IMR-90 (cell line): ENCODE results near the gene GTF2I. TPM values are rescaled to one million over a fixed set of nuclear protein-coding genes. Genes with fewer than 3 reads are reported as not detected.

Experiments
- ATAC-seq: fragments of 200-7000 bp; cut with Tn5 transposase; 2 replicates; pipeline ENCODE4 v1.9.1; 2020; ENCODE audit warnings: low read depth, mild to moderate bottlenecking, moderate library complexity
- BruUV-seq: library from RNA; stranded (reverse); fragments of 400-500 nt; replicated peaks from 2 replicates; lab custom pipeline; 2021; lab: Mats Ljungman, UMichigan
- CTCF ChIA-PET: fragments of 300-600 bp; formaldehyde crosslinking; extraction: SDS; loops from one replicate; lab custom pipeline; 2021; ENCODE audit warnings: antibody characterized with exemption; lab: Yijun Ruan, JAX
- POLR2A ChIA-PET: fragments of 300-600 bp; sonication (Branson Sonifier 250); formaldehyde crosslinking; loops from one replicate; lab custom pipeline; 2022; ENCODE audit warnings: antibody characterized with exemption; ENCODE audit not compliant: unreplicated experiment; lab: Charles Lee
- DNase-seq: peaks from one replicate; pipeline ENCODE4 v3.0.0; 2013
- H2AFZ ChIP-seq: replicated peaks from 2 replicates; pipeline ENCODE3; 2013; ENCODE audit warnings: low read length, mild to moderate bottlenecking; ENCODE audit not compliant: poor library complexity
- H2AK5ac ChIP-seq: 2 replicates; pipeline ENCODE4 v1.6.1; 2013; ENCODE audit warnings: low read depth, low read length, inconsistent platforms
- H2AK9ac ChIP-seq: replicated peaks from 2 replicates; pipeline ENCODE3; 2013; ENCODE audit warnings: mild to moderate bottlenecking, low read depth, low read length, moderate library complexity; ENCODE audit not compliant: poor library complexity
- H2BK120ac ChIP-seq: 2 replicates; pipeline ENCODE4 v1.6.1; 2013; ENCODE audit warnings: low read depth, low read length, inconsistent platforms
- H2BK15ac ChIP-seq: 3 replicates; pipeline ENCODE4 v1.6.1; 2013; ENCODE audit warnings: low read depth, low read length, inconsistent platforms
- H2BK20ac ChIP-seq: 2 replicates; pipeline ENCODE4 v1.6.1; 2013; ENCODE audit warnings: low read depth, mild to moderate bottlenecking, inconsistent platforms, low read length, moderate library complexity
- H2BK5ac ChIP-seq: 2 replicates; pipeline ENCODE4 v1.6.1; 2013; ENCODE audit warnings: mild to moderate bottlenecking, low read depth, low read length, inconsistent platforms; ENCODE audit not compliant: poor library complexity, severe bottlenecking
- H3K14ac ChIP-seq: replicated peaks from 2 replicates; pipeline ENCODE4 v1.6.1; 2013; ENCODE audit warnings: low read depth, low read length, inconsistent platforms
- H3K18ac ChIP-seq: 2 replicates; pipeline ENCODE4 v1.6.1; 2013; ENCODE audit warnings: low read depth, low read length, control low read depth
- H3K23ac ChIP-seq: 2 replicates; pipeline ENCODE4 v1.6.1; 2013; ENCODE audit warnings: low read depth, low read length, inconsistent platforms
- H3K27ac ChIP-seq: 2 replicates; pipeline ENCODE4 v1.5.1; 2013; ENCODE audit warnings: mild to moderate bottlenecking, control low read depth, low read length; ENCODE audit not compliant: insufficient read depth
- H3K27me3 ChIP-seq: 2 replicates; pipeline ENCODE4 v1.6.1; 2013; ENCODE audit warnings: low read length; ENCODE audit not compliant: control insufficient read depth, insufficient read depth
- H3K36me3 ChIP-seq: 2 replicates; pipeline ENCODE4 v1.6.1; 2013; ENCODE audit warnings: low read length, mixed read lengths; ENCODE audit not compliant: control insufficient read depth, insufficient read depth
- H3K4ac ChIP-seq: 2 replicates; pipeline ENCODE4 v1.6.1; 2013; ENCODE audit warnings: low read depth, low read length, inconsistent platforms
- H3K4me1 ChIP-seq: 2 replicates; pipeline ENCODE4 v1.6.1; 2013; ENCODE audit warnings: low read length, mixed read lengths; ENCODE audit not compliant: control insufficient read depth, insufficient read depth
- H3K4me2 ChIP-seq: 2 replicates; pipeline ENCODE4 v1.6.1; 2013; ENCODE audit warnings: low read depth, mild to moderate bottlenecking, control low read depth, low read length, moderate library complexity
- H3K4me3 ChIP-seq: 2 replicates; pipeline ENCODE4 v1.5.1; 2013; ENCODE audit warnings: low read depth, mild to moderate bottlenecking, control low read depth, low read length, moderate library complexity; ENCODE audit not compliant: insufficient read depth
- H3K56ac ChIP-seq: 2 replicates; pipeline ENCODE4 v1.6.1; 2013; ENCODE audit warnings: low read length, inconsistent platforms; ENCODE audit not compliant: insufficient read depth; ENCODE audit errors: extremely low read depth
- H3K79me1 ChIP-seq, 2 experiments: 2 replicates each; pipeline ENCODE4 v1.6.1; 2013; ENCODE audit warnings: low read length in 2 of 2, inconsistent platforms in 1 of 2, low read depth in 1 of 2
- H3K9ac ChIP-seq: 2 replicates; pipeline ENCODE4 v1.6.1; 2013; ENCODE audit warnings: low read depth, low read length, control low read depth
- H3K9me1 ChIP-seq: 2 replicates; pipeline ENCODE4 v1.6.1; 2013; ENCODE audit warnings: low read length, inconsistent platforms; ENCODE audit not compliant: insufficient read depth
- H3K9me3 ChIP-seq: 2 replicates; pipeline ENCODE4 v1.6.1; 2013; ENCODE audit warnings: low read length; ENCODE audit not compliant: control insufficient read depth, insufficient read depth
- H4K20me1 ChIP-seq: 2 replicates; pipeline ENCODE4 v1.6.1; 2013; ENCODE audit warnings: low read length, inconsistent platforms; ENCODE audit not compliant: insufficient read depth
- H4K5ac ChIP-seq: 2 replicates; pipeline ENCODE4 v1.6.1; 2013; ENCODE audit warnings: mild to moderate bottlenecking, low read depth, low read length, control low read depth
- H4K8ac ChIP-seq, 2 experiments: 2 replicates each; pipeline ENCODE4 v1.6.1; 2013; ENCODE audit warnings: low read depth in 2 of 2, low read length in 2 of 2, control low read depth in 1 of 2, inconsistent platforms in 1 of 2
- H4K91ac ChIP-seq: 2 replicates; pipeline ENCODE4 v1.6.1; 2013; ENCODE audit warnings: low read depth, low read length, inconsistent platforms; ENCODE audit not compliant: insufficient read depth
- BHLHE40 ChIP-seq: fragments of 150-350 bp; IDR thresholded peaks from 2 replicates; pipeline ENCODE4 v1.6.1; 2016; ENCODE audit warnings: mild to moderate bottlenecking, low read depth, low read length
- CEBPB ChIP-seq: IDR thresholded peaks from 2 replicates; pipeline ENCODE4 v1.6.1; 2012; ENCODE audit warnings: low read depth, low read length, improper control_type of control experiment
- POLR2A ChIP-seq: IDR thresholded peaks from 2 replicates; pipeline ENCODE4 v1.6.1; 2012; ENCODE audit warnings: mild to moderate bottlenecking, low read depth, low read length
- USF2 ChIP-seq: fragments of 150-350 bp; IDR thresholded peaks from 2 replicates; pipeline ENCODE4 v1.6.1; 2017; ENCODE audit warnings: mild to moderate bottlenecking, antibody characterized with exemption, low read length, low read depth
- WGBS, 2 experiments: methylation state at CpG; one replicate each; pipeline versions ENCODE4 v1.1.5 to v1.1.7; 2013; ENCODE audit warnings: missing lambda C conversion rate in 2 of 2; ENCODE audit not compliant: insufficient read length in 1 of 2; ENCODE audit errors: extremely low coverage in 2 of 2; 5-methylcytosine and 5-hydroxymethylcytosine counted together
- dilution Hi-C: fragments of 300-500 bp; cut with HindIII; formaldehyde crosslinking; loops from one replicate; pipeline ENCODE4 v1.14.3; 2018; ENCODE audit warnings: low sequenced_read_pairs; ENCODE audit not compliant: unreplicated experiment
- in situ Hi-C: fragments of 300-500 bp; cut with MboI; formaldehyde crosslinking; loops from 3 replicates; pipeline ENCODE4 v1.14.3; 2019; ENCODE audit warnings: low sequenced_read_pairs, inconsistent platforms, mixed read lengths
- intact Hi-C: fragments of 100-400 bp; cut with micrococcal nuclease; formaldehyde crosslinking; loops from 2 replicates; pipeline ENCODE4 v1.10.0; 2022
- polyA plus RNA-seq, 3 experiments: library from polyadenylated mRNA; depleted of rRNA; stranded (reverse); fragments of >200 nt; gene quantifications; 2 replicates each; pipeline ENCODE4 v1.2.3, GENCODE V29; 2012; ENCODE audit warnings: low replicate concordance in 1 of 3
- total RNA-seq: library from RNA; depleted of rRNA; stranded (reverse); fragments of >200 nt; gene quantifications from 2 replicates; pipeline ENCODE4 v1.2.3, GENCODE V29; 2012

The GTF2I gene
- total and polyA plus RNA-seq, 2 of the 4 experiments (the other 2 are of a cell fraction): 46.4 to 88.8 TPM

- H4K5ac ChIP-seq: peak overlapping the region; percentile 94
- ATAC-seq (no peak), DNase-seq (no peak)
- POLR2A ChIA-PET: no interaction called here
- TF ChIP-seq BHLHE40 (no peak), USF2 (0 out of 2 replicates have a peak, but pooled peaks have one; percentile 5), POLR2A (no peak), CEBPB (no peak)
- H2BK120ac ChIP-seq: peak overlapping the region; percentile 50
- H3K14ac ChIP-seq: peak overlapping the region; percentile 83
- H3K23ac ChIP-seq: peak overlapping the region; percentile 63
- H3K27me3 ChIP-seq: no peaks in the 10 kb centered on the region
- no TSS peak for BruUV-seq
- peaks cover 4% of the 10 kb centered on the region for H3K36me3 ChIP-seq
- no peak overlapping the region for H2AK9ac ChIP-seq
- intact Hi-C loops: no loop called here
- peak overlapping the region; percentile 12; the same call in 1 of the 3 replicates for H2BK15ac ChIP-seq
- H4K8ac ChIP-seq: peak overlapping the region; percentile 83 to 98
- H4K20me1 ChIP-seq: peaks cover 24% of the 10 kb centered on the region
- H3K4ac ChIP-seq: peak overlapping the region; percentile 61
- peak overlapping the region; percentile 96 for H3K9ac ChIP-seq
- H3K4me2 ChIP-seq: peak overlapping the region; percentile 91
- H4K91ac ChIP-seq: peak overlapping the region; percentile 69
- peak overlapping the region; percentile 73 for H2BK5ac ChIP-seq
- peak overlapping the region; percentile 96 for H3K27ac ChIP-seq
- CTCF ChIA-PET: no interaction called here
- peak overlapping the region; percentile 74 for H3K56ac ChIP-seq
- WGBS, 2 experiments: 63% methylated on average over 4 of the region's 21 CpGs; no CpG with 5 or more reads in 1 of the 2 experiments
- peaks cover 5% of the 10 kb centered on the region; the same call in 1 of the 2 replicates for H3K9me1 ChIP-seq
- peaks cover 3 to 23% of the 10 kb centered on the region in 2 experiments; a peak in 2 of 4 replicates for H3K79me1 ChIP-seq
- peak overlapping the region; percentile 85 for H2AFZ ChIP-seq
- no peaks in the 10 kb centered on the region for H3K9me3 ChIP-seq
- peak overlapping the region; percentile 42 for H3K4me3 ChIP-seq
- in situ Hi-C loops: loop anchor here (5.0 kb wide), 1 partner anchor 49 kb away; no protein-coding TSS in a partner anchor
- peak overlapping the region; percentile 44; the same call in 1 of the 2 replicates for H2BK20ac ChIP-seq
- H3K4me1 ChIP-seq: peaks cover 18% of the 10 kb centered on the region
- H2AK5ac ChIP-seq: no peak overlapping the region
- peak overlapping the region; percentile 90 for H3K18ac ChIP-seq
- dilution Hi-C loops: no loop called here
These were observed 1.6 kb upstream of the GTF2I start for GRCh38 chr7:74655768-74656440.
